ENCODE measurements around the gene CACNA2D3.

DNA sequence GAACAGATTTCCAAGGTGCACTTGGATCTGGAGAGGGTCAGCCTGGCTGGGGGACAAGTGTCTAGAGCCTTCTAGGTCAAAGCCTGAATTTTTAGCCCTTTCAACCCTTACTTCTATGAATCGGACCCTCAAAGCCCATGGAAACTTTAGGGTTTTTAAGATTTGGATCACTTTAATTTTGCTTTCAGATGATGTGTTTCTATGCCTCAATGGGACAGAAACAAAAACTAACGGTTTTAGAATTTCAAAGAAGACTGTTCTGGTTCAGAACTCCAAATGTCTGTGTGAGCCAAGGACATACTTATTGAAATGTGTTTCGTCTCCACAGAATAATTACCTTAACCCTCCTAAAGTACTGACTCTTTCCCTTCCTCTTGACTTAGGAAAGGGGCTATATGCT is 538.8 kb downstream of the CACNA2D3 start:
- no peak for TF ChIP-seq EZH2 (IDR thresholded peaks at IDR 0.05; ENCODE audit: low read length)
- TF ChIP-seq, protein P1, sequence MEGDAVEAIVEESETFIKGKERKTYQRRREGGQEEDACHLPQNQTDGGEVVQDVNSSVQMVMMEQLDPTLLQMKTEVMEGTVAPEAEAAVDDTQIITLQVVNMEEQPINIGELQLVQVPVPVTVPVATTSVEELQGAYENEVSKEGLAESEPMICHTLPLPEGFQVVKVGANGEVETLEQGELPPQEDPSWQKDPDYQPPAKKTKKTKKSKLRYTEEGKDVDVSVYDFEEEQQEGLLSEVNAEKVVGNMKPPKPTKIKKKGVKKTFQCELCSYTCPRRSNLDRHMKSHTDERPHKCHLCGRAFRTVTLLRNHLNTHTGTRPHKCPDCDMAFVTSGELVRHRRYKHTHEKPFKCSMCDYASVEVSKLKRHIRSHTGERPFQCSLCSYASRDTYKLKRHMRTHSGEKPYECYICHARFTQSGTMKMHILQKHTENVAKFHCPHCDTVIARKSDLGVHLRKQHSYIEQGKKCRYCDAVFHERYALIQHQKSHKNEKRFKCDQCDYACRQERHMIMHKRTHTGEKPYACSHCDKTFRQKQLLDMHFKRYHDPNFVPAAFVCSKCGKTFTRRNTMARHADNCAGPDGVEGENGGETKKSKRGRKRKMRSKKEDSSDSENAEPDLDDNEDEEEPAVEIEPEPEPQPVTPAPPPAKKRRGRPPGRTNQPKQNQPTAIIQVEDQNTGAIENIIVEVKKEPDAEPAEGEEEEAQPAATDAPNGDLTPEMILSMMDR (optimal IDR thresholded peaks at IDR 0.05 in 1 of 3, IDR thresholded peaks at IDR 0.05 in 1 of 3, conservative IDR thresholded peaks at IDR 0.05 in 1 of 3; ENCODE audit: extremely low read depth in 1 of 3, insufficient read depth in 2 of 3, low read length in 3 of 3) = no peak
